GM19324 (cell line): ENCODE data around the gene SNCAIP.
"Not testable (repeated sequence)": the region's sequence is repeated elsewhere in the genome, so short reads cannot be mapped to it uniquely, and the experiment has no call there.

Experiments
- ATAC-seq: cut with Tn5 transposase; IDR thresholded peaks from one replicate; pipeline ENCODE4 v1.9.1; 2021; ENCODE audit warnings: mild to moderate bottlenecking, moderate library complexity; ENCODE audit not compliant: unreplicated experiment, low FRiP score

The SNCAIP gene

GRCh38 chr5:122455939-122456338, 143.9 kb downstream of the SNCAIP start:
- ATAC-seq, result no peak

DNA sequence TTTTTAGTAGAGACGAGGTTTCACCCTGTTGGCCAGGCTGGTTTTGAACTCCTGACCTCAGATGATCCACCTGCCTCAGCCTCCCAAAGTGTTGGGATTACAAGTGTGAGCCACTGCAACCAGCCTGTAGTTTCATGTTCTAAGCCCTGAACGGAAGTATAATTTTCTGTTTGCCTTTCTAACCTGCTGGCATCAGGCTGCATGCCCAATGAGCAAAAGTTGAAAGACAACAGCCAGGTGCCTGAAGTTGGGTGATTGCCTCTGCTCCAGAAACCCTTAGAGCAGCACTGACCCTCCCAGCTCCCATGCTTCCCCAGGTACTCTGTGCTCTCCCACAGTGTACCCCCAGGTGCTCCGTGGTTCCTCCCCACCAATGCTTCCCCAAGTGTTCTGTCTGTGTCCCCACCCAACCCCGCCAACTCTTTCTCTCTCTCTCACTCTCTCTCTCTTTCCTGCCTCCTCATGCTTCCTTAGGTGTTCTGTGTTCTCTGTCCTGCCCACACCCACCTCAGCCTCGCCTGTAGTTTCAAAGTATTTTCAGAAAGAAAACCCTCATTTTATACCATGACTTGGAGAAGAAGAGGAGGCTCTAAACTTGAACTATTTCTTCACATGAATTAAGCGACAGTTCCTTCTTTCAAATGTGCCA, 145.3 kb downstream of the SNCAIP start:
- no peak for ATAC-seq

DNA sequence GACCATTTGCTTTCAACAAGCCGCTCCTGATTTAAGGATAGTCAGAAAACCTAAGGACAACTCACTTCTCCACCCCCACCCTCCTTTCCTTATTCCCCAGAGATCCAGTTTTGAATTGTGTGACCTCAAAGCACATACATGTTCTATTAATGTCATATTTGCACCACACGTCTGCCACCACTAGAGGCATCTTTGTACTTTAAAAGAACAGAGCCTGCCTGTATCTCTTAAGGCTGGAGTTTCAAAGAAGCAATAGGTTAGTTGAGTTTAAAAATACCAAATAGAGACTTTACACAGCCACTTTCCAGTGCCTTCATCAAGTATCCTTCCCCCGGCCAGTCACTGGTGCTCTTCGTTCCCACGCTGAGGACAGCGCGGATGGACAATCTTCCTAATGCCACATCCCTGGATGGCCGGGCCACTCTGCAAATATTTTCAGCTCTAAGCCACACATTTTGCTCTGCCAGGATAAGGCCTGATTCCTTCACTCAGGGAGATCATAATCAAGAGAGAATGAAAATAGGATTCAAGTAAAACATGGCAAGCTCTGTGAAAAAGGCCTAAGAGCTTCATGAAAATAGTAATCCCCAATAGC, 146.3 kb downstream of the SNCAIP start:
- peak; percentile 70 for ATAC-seq

DNA sequence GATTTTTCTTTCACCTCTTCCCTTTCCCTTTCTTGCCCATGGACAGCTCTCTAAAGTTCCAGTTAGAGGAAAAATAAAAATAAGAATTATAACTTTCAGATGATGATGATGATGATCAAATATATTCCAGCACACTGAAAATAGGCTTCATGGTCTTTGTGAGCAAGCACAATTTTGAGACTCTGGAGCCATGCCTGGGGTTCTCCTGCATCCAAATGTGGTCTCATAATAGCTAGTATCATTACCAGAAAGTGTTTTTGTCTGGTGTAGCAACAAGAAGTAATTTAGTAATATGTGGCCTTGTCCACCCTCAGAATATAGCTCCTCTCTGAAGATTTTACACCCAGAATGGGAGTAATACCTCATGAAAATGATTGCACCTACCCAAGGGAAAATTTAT, 150.4 kb downstream of the SNCAIP start:
- no peak for ATAC-seq

- no peak for ATAC-seq
Measured at GRCh38 chr5:122463221-122463620, 151.2 kb downstream of the SNCAIP start.

DNA sequence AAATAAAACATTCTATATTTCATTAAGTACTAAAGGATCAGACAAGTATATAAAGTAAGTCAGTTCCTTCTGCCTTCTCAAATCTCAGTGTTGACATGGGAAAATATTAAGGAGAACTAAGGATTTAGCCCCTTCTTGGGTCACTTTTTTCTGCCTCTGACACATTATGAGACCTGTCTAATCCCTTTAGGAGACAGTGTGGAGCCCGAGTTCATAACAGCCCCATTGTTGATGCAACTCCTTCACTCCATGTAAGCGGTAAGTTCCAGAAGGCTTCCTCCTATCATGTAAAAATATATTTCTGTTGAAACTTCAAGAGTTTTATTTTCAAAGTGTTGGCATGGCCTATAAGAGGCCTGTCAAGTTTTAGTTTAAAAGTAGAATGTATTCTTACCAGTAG, 152.2 kb downstream of the SNCAIP start:
- ATAC-seq, result no peak

GRCh38 chr5:122465031-122465577, 153.1 kb downstream of the SNCAIP start:
- no peak for ATAC-seq

DNA sequence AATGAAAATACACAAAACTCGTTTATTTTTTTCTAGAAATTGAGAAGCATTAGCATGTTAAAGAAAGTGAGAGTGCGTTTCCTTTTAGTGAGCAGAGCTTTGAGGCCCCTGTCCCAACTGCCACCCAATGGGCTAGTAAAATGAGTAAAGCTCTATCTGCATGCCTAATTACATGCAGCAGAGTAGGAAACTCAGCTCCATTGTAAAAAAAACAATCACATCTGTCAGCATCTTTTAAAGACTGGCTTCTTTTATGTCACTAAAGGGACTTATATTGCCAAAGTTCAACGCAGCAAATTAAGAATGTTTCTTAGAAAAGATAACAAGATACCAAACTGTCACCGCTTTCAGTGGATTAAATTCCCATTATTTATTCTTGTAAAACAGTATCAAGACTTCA, 154.0 kb downstream of the SNCAIP start:
- no peak for ATAC-seq

- ATAC-seq, result no peak
Measured at GRCh38 chr5:122468351-122469116, 156.5 kb downstream of the SNCAIP start.

GRCh38 chr5:122469384-122469919, 157.4 kb downstream of the SNCAIP start:
- no peak for ATAC-seq

- no peak for ATAC-seq
Measured at GRCh38 chr5:122470365-122470764, 158.3 kb downstream of the SNCAIP start.

DNA sequence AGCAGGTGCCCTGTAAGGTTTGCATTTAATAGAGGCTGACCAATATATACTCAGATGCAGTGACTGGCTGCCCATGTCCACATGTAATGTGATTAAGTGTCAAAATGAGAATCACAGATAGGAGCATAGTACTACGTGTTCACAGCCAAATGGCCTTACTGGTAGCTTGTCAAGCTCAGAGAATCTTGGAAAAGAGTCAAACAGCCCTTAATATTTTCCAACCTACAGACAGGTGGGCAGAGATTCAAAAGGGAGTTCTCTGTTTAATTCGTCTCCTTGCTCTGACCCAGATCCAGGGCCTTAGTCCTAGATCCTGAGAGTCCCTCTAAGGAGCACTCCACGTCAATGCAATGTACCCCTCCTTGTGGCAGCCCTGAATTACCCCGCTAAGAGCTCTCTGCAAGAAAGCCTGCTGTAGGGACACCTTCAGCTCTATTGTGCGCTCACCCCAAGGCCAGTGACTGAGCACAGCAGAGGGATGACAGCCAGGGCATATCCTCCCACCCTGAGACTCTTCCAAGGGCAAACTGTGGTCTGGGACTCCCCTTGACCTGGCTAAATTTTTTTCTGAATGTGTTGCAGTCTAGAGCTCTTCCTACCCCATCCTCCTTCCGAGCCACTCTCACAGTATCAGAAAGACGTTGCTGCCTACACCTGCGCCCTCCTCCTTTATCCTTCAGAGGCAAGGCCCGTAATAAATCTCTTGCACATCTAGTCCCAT, 159.2 kb downstream of the SNCAIP start:
- ATAC-seq, result no peak

DNA sequence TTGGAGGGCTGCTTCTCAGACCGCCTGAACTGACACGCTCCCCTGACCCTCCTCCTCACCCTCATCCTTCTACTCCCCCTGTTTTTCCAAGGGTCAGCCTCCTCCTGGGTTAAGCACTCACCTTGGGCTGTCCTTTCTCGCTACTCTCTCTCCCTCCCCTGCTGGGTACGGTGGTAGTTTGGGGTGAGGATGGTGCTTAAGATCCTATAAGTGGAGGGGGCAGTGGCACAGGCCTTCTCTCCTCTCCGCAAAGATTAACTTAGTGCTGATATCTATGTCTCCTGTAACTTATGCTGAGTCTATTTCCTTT, 159.7 kb downstream of the SNCAIP start:
- ATAC-seq, result no peak

DNA sequence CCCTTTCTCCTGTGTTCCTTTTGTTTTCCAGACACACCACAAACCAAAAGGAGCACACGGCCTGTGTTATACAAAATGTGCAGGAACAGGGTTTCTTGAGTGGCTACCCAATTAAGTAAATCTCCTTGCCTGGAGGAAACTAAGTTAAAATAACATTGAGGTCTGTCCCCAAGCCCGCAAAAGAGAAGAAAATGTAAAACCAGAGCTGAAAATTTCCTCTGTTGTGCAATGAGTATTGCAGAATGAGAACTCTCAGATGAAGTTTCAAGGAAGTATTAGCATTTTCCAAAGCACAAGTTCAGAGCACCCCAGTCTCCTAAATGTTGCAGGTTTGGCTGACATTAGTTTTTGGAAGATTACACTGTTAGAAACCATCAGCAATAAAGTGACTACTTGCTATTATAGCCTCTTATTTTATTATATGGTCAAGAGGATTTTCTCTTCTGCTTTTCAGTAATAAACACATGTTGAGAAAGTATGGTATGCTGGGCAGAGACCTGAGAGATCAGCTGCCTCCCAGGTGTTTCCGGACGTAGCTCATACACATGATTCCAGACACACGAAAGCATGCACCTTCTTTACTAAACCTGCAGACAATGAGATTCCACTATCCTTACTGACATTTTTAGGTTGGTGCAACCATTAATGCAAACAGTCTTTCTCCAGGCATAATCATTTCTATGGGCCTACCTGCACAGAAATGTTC, 161.3 kb downstream of the SNCAIP start:
- no peak for ATAC-seq

GRCh38 chr5:122473941-122474340, 161.9 kb downstream of the SNCAIP start:
- no peak for ATAC-seq

DNA sequence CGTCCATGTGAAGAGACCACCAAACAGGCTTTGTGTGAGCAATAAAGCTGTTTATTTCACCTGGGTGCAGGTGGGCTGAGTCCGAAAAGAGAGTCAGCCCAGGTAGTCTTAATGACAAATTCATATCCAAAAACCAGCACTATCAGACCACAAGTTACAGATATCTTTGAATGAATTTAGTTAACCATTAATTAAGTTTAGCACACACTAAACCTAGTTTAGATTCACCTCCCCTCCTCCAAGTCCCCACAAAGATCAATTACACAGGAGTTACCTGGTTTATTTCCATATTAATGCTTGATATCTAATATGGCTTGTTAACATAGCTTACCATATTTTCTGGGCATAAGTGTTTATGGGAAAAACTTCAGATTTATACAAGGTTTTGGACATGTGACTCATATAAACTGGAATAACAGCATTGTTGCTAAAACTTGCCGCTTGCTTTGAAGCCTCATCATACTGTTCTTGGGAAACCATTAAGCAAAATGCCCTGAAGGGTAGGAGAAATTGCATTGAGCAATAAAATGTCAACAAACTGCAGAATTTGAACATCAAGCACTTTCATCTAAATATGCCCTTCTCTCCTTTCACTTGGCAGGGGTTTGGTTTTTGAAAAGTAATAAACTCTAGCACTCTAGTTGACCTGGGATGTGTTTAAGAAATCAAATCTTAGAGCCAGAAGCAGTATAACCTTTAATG, 166.9 kb downstream of the SNCAIP start:
- ATAC-seq, result no peak

GRCh38 chr5:122480146-122480545, 168.1 kb downstream of the SNCAIP start:
- ATAC-seq, result no peak

- ATAC-seq, result no peak
Measured at GRCh38 chr5:122484103-122484502, 172.1 kb downstream of the SNCAIP start.

DNA sequence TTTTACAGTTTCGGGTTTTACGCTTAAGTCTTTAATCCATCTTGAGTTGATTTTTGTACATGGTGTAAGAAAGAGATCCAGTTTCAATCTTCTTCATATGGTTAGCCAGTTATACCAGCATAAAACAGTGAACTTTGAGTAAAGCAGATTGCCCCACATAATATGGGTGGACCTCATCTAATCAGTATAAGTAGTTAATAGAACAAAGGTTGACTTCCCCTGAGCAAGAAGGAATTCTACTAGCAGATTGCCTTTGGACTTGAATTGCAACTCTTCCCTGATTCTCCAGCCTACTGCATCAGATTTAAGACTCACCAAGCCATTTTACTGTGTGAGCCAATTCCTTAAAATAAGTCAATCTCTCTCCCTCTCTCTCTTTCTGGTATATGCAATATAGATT, 173.2 kb downstream of the SNCAIP start:
- no peak for ATAC-seq

DNA sequence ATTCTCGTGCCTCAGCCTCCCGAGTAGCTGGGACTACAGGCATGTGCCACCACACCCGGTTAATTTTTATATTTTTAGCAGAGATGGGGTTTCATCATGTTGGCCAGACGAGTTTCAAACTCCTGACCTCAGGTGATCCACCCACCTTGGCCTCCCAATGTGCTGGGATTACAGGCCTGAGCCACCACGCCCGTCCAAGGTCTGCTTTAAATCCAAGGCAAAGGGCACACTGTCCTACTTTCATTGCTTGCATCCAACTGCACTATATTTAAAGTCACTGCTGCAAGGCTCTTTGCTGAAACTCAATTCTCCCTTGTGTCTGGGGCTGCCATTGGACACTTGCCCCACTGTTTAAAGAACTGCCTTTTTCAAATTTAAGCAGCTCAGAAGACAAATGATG, 174.6 kb downstream of the SNCAIP start:
- ATAC-seq, result not testable (repeated sequence)
